DMS53 (cell line): Measurements from ENCODE around the gene KCNJ1.
A peak's percentile ranks its signal among the peaks of the same experiment; 100 is the strongest.

Experiments
- DNase-seq: peaks from one replicate; lab custom pipeline; 2025; lab: John Stamatoyannopoulos, UW

Gene KCNJ1

DNA sequence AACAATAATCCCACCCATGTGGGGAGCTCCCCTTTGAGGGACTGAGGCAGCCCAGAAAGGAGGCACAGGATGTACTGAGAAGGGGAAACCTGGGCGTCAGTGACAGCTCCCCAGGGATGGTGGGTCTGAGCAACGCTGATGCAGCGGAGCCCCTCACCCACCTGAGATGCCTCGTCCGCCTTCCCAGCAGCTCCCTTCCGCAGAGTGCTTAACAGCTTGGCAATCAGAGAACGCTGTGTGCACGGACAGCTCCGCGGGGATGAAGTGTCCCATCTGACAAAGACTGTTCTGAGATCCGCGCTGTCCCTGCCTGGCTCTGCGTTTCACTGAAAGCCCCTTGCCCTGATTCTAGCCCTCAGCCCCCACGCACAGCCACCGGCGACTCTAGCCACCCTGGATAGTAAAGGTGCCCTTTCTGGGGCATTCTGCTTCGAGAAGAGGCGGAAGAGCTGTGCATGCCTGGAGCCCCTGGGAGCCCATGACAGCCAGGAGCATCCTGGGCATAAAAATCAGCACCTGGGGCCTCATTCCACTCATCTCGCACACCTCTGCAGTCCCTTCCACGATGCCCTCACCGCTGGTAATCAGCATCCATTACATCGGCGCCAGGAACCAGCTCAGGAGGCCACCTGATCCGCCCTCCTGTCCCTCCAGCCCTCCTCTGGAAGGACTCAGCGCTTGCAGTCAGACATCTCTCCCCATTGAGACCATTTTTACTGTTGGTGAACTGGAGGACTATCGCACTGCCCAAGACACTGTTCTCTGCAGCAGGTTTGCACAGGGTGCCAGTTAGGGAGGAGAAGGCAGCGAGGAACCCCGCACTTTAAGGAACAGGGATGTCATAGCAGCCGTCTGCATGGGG, 34.8 kb upstream of the KCNJ1 start:
- no peak for DNase-seq

DNA sequence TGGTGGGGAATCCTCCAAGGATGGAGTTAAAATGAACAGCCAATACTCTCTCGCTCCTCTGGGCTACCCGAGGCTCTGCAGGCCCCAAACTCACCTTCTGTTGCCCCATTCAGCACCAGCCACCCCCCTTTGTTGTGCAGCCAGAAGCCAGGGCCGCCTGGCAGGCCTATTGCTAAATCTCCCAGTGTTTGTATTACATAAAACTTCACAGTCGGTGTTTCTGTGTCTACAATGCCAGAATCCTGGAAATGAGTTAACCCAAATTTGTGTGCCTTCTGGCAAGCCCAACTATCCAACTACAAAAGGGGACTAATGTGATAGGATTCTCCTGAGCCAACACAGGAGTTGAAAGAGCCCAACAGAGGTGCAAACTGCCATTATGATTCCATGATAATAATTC, 33.4 kb upstream of the KCNJ1 start:
- no peak for DNase-seq

DNA sequence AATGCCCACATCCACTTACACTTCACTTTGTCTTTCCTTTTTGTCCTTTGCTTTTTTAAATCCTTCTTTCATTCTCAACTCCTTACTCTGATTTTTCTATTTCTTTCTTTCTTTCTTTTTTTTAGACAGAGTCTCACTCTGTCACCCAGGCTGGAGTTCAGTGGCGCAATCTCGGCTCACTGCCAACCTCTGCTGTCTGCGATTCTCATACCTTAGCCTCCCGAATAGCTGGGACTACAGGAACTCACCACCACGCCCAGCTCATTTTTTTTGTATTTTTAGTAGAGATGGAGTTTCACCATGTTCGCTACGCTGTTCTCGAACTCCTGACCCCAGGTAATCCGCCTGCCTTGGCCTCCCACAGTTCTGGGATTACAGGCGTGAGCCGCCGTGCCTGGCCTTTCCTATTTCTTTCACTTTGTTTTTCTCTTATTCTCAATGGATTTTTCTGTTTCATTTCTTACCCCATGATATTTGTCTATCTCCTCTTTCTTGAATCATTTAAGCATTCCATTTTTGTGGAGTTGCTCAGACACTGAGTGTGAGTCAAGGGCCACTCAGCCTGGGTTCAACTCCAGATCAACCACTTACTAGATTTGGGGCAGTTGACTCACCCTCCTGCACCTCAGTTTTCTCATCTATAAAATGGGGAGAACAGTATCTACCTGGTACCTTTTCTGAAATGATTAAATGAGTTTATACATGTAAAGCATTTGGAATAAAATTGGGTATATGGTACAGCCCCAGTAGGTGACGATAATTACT, 31.7 kb upstream of the KCNJ1 start:
- no peak for DNase-seq

DNA sequence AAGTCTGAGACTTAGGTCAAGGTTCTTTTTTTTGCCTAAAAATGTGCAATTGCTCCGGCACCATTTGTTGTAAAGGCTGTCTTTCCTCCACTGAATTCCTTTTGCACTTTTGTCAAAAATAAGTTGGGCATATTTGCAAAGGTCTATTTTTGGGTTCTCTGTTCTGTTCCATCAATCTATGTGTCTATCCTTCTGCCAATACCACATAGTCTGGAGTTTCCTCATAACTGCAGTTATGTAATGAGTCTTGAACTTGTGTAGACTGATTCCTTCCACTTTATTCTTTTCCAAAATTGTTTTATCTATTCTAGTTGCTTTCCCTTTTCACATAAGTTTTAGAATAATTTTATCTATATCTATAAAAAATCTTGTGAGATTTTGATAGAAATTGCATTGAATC, 30.7 kb upstream of the KCNJ1 start:
- no peak for DNase-seq

DNA sequence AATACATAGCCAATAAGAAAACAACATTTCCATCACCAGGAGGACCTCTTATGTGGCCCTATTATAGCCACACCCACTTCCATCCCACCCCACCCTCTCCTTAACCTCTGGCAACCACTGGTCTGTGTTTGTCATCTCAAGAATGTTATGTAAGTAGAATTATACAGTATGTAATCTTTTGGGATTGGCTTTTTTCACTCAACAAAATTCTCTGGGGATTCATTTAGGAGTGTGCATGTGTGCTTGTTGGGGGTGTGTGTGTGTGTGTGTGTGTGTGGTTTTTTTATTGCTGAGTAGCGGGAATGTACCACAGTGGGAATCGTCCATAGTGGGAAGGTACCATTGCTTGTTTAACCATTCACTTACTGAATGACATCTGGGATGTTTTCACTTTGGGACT, 29.3 kb upstream of the KCNJ1 start:
- no peak for DNase-seq

DNA sequence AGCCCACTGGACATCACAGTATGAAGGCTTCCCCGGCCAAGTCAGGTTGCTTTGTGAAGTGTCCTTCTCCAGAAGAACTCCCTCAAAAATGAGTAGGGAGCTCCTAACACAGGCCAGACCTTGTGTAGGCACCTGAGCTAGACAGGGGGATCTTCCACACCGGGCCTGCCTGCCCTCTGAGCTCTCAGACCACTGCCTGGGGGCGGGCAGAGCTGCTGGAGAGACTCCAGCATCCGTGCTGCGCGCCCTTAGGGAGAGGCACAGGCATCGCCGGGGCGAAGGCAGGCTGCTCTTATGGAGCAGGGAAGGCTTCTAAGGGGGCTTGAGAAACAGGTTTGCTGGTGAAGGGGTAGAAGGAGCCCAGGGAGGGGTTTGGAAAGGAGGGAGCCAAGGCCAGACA, 28.4 kb upstream of the KCNJ1 start:
- no peak for DNase-seq

DNA sequence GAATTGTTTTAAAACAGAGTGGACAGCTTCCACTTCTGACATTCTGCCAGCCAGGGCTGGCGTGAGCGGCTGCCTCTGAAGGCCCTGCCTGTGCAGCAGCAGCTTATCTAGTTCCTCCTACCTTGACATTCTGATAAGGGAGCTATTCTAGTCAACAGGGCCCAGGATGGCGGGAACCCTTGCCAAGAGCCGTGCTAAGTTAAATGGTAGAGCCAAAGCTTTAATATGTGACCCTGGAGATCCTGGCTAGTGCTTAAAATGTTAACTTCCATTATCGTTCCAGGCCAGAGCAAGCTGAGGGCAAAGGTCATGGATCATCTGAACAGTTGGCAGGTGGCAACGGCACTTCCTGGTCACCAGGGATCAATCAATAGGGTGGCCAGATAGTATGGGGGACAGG, 27.6 kb upstream of the KCNJ1 start:
- no peak for DNase-seq

DNA sequence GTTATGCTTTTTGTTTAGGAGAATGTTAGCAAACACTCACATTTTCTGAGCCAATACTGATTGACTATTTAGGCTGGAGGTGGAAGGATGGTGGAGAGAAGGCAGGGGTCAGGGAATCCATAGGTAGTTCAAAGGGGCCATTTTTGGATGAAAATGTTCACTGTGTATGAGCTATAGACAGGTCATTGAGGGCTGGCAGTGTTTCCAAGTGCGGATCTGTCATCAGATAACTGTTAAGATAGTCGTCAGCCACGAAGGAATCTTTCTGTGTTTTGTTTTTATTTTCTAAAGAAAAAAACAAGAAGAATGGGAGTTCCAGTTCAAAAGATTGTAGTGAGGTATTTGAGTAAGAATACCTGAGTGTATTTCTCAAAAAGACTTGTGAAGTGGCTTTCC, 27.2 kb upstream of the KCNJ1 start:
- no peak for DNase-seq

DNA sequence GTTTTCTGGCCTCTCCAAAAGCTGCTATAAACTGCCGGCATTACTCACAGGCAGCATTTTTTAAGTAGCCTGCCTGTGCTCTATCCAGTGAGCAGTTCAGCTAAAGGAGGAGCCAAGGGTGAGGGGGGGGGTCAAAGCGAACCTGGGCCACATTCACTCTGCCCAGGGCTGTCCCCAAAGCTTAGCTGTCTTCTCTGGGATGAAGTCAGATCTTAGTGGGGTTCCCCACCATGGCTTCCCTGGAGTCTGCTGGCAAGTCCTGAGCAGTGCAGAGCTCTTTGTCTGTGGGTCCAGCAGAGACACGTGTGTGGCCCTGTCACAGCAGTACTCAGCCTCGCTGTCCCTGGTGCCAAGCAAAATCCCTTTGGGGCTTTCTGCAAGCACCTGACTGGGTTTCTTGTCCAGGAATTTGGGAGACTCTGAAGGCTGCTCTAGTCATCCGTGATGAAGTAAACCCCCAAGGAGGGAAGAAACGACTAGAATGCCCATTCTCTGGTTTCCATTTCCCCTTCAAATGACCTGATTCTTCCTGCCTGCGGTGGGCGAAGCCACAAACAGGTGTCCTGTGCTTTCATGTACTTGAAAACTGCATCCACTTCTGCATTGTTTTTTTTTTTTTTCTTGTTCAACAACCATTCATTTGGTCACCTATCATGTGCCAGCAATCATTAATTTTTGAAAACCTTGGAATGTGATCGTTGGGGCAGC, 26.6 kb upstream of the KCNJ1 start:
- DNase-seq, result no peak

DNA sequence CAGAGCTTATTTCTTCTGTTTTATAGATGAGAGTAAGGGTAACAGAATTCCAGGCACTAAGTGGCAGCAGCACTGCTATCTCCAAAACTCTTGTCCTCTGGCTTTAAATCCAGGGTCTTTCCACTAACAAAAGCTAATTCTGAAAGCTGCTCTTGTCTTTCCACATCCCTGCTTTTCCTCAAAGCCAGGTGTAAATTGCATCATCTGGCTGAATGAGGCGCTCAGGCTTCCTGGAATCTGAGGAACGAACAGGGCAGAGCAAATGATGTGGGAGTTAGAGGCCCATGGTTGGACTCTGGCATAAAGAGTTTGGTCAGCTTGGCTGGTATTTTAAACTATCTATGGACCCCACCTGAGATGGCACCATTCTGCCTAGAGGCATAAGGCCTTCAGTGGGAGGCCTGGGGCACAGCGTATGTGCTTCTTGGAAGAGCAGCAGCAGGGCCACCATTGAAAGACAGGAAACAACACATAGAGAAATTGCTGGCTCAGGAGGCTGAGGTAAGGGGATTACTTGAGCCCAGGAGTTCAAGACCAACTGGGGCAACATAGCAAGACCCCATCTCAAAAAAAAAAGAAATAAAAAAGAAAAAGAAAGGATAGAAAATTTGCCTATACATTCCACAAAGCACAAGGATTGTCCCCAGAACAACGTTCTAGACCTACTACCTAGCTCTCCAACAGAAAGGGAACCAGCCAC, 25.9 kb upstream of the KCNJ1 start:
- peak; percentile 24 for DNase-seq

DNA sequence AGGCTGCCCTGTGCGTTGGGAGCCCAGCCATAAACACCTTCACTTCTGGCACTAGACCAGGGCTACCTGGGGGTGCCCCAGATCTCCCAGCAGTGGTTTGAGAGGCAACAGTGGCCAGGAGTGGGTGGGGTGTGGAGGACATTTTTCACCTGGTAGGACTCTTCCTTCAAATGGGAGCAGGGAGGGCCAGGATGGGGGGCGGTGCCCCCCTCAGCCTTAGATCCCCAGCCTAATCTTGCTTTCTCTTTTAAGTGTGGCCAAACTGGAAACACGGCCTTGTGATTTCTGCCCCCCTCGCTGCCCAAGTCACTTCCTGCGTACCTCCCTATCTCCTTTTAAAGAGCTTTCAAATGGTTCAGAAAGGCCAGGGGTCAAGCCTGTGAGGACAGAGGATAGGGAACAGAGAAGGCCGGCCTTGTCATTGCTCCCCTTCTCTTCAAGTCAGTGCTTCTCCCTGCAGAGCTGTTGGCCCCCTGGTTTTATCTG, 24.9 kb upstream of the KCNJ1 start:
- no peak for DNase-seq

DNA sequence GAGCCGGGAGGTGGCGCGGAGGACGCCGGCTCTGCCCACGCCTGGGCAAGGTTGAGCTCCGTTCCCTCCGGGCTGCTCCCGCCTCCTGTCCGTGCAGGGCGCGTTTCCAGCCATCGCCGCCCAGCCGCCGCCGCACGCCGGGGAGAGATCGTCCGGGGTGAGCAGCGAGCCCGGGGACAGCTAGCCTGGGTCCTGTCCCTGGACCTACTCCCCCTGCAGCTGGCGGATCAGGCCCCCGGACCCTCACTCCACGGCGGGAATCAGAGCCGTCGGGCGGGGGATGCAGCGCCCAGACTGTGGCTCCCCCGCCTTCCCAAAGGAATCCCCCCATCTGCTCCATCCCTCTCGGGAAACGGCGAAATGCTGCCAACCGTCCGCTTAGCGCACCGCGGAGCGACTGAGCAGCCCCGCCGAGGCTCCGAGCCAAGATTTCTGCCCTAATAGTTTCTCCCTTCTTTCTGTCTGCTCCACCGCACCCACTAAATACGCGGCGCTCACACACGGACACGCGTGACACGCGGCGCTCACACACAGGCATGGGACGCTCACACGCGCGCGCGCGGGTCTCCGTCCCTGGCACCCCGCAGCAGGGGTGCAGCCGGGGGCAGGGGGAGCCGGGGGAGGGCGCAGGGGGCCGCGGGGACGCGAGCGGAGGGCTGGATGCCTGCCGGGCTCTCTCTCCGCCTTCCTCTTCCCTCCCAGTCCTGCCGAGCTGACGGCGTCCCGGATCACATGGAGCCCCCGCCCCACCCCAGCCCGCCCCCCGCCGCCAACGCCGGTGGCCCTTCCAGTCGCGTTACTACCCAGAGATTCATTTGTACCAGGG, 23.7 kb upstream of the KCNJ1 start, which contains the start of gene KCNJ5:
TSS of gene KCNJ5 (plus strand) at position 814 of the 826 bp plus-strand sequence. CDS start 19,918 bp downstream, outside the sequence.
- DNase-seq, result peak; percentile 75

DNA sequence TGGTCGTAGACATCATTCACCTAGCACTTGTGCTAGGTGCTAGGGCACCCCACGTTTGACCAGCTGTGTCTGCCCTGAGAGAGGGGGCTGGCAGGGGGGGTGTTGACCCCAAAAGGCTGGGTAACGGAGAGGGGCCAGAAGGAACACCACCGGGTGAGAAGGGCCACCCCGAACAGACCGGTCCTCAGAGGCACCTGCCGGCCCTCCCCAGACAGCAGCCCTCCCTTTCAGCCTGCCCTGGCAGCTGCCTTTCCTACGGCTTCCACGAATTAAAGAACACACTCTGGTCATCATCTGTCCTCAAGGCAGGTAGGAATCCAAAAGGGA, 23.1 kb upstream of the KCNJ1 start:
- no peak for DNase-seq

DNA sequence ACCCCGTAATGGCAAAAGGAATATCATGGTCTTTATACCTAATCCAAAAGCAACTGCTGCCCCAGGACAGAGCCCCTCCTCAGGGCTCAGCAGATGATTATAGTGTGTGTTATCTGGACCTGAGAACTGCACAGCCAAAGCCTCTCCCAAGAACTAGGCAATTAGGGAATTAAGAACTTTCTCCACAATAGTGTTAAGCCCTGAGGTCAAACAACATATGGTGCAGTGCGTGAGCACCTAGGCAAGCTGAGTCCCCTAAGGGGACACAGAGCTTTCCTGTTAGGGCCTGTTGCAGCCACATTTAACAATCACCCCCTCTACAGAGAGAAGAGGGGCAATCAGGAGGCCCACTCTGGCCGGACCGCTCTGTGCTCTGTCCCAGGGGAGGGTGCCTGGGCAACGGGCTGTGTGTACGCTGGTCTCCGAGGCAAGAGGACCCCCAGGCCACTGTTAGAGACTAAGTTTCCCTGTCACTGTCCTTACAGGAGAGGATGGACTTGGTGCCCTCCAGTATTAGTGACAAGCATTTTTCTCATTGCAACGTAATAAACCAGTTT, 22.6 kb upstream of the KCNJ1 start:
- no peak for DNase-seq

DNA sequence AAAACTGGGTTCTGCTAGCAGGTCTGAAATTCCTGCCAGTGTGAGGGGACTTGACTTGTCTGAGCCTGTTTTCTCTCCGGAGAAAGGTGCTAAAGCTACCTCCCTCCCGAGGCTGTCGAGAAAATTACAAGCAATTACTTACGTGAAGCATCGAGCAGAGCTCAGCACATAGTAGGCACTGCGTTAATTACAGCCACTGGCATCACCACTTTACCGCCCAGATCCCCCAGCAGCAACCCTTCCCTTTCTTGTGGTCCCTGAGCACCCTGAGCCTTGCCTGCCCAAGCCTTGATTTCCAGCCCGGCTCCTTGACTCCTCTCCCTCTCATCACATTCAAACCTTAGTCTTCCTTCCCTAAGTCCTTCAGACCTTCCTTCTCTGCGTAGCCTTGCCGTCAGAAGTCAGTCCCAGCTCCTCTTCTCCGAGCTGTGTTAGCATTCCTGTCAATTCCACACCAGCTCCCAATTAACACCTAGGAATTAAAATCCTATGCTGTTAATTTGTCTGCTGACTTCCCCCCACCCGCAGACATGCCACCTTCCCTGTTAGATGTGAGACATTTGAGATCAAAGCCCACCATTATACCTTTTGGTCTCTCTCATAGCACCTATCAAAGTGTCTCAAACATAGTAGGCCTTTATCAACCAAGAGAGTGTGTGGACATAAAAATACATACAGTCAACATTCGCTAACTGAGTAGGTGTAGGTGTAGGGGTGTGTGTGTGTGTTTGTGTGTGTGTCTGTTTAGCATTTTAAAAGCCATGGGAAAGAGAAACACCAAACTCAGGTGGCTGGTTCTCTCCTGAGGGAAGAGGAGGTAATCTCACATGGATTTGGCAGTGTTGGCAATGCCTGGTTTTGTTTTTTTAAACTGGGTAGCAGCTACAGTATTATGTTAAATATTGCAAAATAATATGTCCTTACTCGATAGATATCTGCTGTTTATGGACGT, 21.2 kb upstream of the KCNJ1 start:
- DNase-seq, result no peak

DNA sequence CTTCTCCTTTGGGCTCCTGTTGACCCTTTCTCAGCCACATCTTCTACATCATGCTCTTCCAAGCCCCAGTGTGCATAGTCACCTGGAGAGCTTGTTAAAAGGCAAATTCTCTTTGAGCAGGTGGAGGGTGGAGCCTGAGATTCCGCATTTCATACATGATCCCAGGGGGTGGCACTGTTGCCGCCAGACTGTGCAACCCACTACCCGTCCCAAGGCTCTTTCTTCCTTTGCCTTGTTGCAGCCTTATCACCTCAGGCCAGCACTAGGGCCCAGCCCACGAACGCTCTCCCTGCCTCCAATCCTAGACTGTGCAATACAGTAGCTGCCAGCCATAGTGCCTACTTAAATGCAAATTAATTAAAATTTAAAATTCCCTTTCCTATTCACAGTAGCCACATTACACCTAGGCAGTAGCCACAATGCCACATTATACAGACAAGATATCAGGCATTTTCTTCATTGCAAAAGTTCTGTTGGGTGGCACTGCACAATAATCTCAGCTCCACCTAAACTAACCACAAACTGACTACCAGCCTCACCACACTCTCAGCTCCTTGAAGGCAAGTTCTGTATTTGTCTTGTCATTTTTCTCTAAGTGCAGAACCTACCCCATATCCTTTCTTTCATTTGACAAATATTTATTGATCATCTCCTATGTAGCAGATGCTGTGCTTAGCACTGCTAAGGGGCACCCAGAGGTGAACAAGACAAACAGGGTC, 19.5 kb upstream of the KCNJ1 start:
- DNase-seq, result peak; percentile 62

DNA sequence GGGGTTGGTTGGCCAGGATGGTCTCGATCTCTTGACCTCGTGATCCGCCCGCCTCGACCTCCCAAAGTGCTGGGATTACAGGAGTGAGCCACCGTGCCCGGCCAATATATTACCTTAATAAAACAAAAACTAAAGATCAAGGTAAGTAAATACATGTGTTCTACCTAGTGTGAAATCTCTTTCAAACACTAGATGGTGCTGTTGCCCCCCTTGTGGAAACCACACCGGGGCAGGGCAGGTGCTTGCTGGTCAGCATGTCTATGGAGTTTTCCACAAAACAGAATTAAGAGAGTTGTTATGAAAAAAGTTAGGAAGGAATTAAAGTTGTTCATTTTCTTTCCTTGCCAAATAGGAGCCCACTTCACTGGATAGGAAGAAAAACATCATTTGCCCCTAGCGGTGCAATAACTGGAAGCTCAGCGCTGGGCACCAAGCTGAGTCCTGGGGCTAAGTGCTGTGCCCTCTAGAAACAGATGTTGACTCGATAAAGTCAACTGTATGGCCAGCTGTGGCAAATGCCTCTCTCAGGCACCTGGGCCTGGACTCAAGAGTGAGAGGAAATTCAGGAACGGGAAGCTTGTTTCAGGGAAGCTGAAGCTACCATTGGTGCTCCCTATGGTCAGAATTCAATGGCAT, 17.7 kb upstream of the KCNJ1 start:
- DNase-seq, result peak; percentile 84

DNA sequence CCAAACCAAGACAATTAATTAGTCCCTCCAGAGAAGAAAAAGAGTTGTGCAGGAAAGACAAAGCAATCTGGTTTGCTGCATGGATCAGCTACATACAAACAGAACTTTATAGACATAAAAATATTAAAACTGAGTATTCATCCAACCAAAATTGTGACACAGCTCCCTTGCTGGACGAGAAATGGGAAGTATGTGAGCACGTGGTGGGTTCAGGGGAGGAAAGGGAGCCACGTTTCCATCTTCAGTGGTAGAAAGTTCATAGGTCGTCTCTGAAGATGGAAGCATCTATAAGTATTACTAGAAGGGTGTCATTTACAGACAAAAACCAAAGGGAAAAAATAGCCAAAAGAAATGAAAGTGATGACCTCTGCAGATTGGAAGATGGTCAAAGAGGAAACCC, 17.0 kb upstream of the KCNJ1 start:
- DNase-seq, result no peak

DNA sequence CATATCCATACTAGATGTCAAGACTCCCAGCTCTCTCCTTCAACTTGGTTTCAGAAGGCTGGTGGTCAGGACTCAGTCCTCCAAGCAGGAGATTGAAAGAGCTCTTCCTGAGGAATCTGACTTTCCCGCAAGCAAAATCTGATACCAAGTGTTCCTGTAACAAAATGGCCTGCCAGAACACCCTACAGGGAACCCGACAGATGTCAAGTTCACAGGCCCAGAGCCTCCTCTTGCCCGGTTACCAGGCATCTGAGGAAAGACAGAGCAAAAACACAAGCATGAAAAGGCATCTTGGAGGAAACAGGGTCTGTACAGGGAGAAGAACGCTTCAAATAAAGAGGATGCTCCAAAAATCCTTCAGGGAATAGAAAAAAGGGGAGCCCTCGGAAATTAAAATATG, 15.4 kb upstream of the KCNJ1 start:
- DNase-seq, result no peak
